GM21360 (cell line): ENCODE results near the gene LGALS8.
"Not testable (repeated sequence)": the region's sequence is repeated elsewhere in the genome, so short reads cannot be mapped to it uniquely, and the experiment has no call there.

Experiments used
- ATAC-seq: cut with Tn5 transposase; IDR thresholded peaks from one replicate; pipeline ENCODE4 v1.9.1; 2021; ENCODE audit warnings: mild to moderate bottlenecking, moderate library complexity; ENCODE audit not compliant: unreplicated experiment

LGALS8 gene

GRCh38 chr1:236580404-236580803 lies 56.6 kb downstream of the LGALS8 start:
- not testable (repeated sequence) for ATAC-seq

GRCh38 chr1:236581528-236581927 lies 57.7 kb downstream of the LGALS8 start:
- ATAC-seq: no peak

GRCh38 chr1:236589531-236589930 lies 65.7 kb downstream of the LGALS8 start:
- no peak for ATAC-seq

- ATAC-seq: no peak
Observed at GRCh38 chr1:236590553-236591150, 66.9 kb downstream of the LGALS8 start.

GRCh38 chr1:236602171-236602570 lies 78.4 kb downstream of the LGALS8 start:
- ATAC-seq: no peak
